Hematopoietic multipotent progenitor cell treated with erythropoietin and hydrocortisone succinate and interleukin-3 and kit ligand, for 4 days (in vitro differentiated cells): ENCODE results near the gene CCDC50.
A peak's percentile ranks its signal among the peaks of the same experiment; 100 is the strongest.

ENCODE experiments used
- DNase-seq: peaks from one replicate; pipeline ENCODE4 v3.0.0-alpha.2; 2015

The CCDC50 gene

DNA sequence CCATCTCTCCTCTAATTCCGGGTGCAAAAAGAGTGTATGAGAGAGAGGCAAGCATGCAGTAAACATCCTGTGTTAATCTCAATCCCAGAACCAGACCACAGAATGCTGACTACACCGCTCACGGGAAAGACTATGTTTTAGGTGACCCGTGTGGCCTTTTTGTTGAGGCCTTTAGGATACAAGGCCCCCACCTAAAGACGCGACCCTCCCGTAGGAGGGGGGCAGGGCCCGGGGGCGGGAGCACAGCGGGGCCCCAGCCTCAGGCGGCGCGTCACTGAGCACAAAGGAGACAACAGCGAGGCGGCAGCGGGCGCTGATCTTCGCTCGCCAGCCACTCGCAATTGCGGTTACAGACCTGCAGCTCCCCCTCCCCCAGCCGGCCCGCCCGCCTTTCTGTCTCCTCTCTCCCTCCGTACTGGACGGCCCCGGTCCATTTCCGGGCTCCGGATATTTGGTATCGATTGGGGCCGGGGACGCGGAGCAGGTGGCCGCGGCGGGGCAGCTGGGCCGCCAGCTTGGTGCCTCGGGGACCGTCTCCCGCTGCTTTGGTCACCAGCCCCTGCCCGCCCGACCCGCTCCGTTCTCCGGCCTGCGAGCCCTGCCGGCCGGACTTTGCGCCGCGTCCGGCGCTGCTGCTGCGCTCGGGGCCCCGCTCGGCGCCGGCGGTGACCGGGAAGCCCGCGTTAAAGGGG is at the start of gene CCDC50:
Gene CCDC50, plus strand, starts transcription at position 433 of the 692 bp plus-strand sequence. CDS start 281 bp downstream, outside the sequence.
- peak; percentile 90 for DNase-seq

GRCh38 chr3:191280111-191280510 is 49.1 kb upstream of the CCDC50 start:
- DNase-seq: no peak

GRCh38 chr3:191280882-191281281 is 48.3 kb upstream of the CCDC50 start:
- no peak for DNase-seq

GRCh38 chr3:191282251-191283185 is 46.7 kb upstream of the CCDC50 start:
- DNase-seq: no peak

- DNase-seq: no peak
Observed at GRCh38 chr3:191283400-191283799, 45.8 kb upstream of the CCDC50 start.

DNA sequence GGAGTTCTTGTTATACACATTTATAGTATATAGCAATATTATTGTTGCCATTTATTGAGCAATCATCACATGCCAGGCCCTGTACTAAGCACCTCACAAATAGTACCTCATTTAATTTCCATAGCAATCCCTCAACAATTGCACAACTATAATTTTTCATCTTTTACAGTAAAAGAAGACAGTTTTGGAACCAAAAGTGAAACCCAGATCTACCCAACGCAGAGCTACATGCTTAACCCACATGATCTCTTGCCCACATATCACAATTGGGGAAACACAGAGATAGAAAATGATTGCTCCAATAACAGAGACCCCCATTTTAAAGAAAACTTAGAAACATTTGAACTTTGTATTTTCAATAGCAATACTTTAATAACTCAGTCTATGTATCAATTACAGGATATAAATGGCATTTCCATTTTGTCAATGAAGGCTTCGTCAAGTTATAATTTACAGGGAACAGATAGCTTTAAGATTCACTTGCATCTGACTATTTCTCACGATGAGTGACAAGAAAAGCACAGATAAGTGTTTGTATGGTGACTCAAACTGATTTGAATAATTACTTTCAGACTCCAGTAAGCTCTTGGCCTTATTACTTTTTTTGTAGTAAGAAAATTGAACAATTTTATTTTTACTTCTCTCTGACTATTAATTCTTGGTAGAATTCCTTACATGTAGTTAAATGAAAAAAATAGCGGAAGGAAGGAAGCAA is 38.7 kb upstream of the CCDC50 start:
- DNase-seq: no peak

- no peak for DNase-seq
Observed at GRCh38 chr3:191292243-191293015, 36.8 kb upstream of the CCDC50 start.

- DNase-seq: no peak
Observed at GRCh38 chr3:191294291-191294690, 34.9 kb upstream of the CCDC50 start.

GRCh38 chr3:191296041-191296541 is 33.1 kb upstream of the CCDC50 start:
- peak; percentile 24 for DNase-seq

DNA sequence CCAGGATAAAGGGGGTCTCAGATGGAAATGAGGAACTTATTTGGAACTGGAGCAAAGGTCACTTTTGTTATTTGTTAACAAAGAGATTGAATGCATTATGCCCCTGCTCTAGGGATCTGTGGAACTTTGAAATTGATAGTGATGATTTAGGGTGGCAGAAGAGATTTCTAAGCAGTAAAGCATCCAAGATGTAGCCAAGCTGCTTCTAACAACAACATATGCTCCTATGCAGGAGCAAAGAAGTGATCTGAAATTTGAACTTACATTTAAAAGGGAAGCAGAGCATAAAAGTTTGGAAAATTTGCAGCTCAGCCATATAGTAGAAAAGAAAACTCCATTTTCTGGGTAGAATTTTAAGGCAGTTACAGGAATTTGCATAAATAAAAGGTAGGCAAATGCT is 30.3 kb upstream of the CCDC50 start:
- DNase-seq: no peak

- no peak for DNase-seq
Observed at GRCh38 chr3:191300422-191300821, 28.8 kb upstream of the CCDC50 start.

DNA sequence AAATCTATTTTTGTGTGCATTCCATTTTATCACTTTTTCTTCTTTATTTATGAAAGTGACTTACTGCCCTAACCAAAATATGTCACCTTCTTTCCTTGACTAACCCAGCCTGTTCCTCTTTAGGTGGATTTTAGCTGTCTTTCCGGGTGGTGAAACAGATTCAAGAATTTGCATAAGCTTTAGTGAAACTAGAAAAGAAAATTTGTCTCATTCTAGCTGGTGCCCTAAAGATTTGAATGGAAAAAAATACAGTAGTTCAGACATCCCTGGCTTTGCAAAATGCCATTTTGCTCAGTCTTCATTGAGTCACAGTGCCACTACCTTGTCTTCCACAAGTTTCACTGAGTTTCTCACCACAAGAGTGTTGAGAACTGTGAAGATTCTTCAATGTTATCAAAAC is 28.2 kb upstream of the CCDC50 start:
- no peak for DNase-seq

GRCh38 chr3:191301782-191302411 is 27.3 kb upstream of the CCDC50 start:
- DNase-seq: no peak

DNA sequence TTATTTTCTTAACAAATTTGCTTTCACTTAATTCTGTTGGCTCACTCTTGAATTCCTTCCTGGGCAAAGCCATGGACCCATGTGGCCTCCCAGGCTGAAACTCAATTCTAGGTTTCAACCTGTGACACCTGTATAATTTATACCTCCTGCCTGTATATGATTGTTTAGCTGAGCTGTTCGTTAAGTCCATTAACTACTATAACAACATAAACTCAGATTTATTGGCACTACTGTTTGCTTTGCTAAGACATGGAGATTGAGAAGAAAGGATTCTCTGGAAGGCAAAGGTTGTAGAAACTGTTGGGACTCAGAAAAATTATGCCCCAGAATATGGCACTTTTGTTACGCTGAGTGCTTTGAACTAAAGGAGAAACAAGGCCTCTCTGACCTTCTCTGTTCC is 26.7 kb upstream of the CCDC50 start:
- no peak for DNase-seq

GRCh38 chr3:191303596-191303995 is 25.6 kb upstream of the CCDC50 start:
- peak; percentile 15 for DNase-seq

GRCh38 chr3:191306428-191306827 is 22.8 kb upstream of the CCDC50 start:
- DNase-seq: no peak

GRCh38 chr3:191307341-191307740 is 21.9 kb upstream of the CCDC50 start:
- DNase-seq: no peak

DNA sequence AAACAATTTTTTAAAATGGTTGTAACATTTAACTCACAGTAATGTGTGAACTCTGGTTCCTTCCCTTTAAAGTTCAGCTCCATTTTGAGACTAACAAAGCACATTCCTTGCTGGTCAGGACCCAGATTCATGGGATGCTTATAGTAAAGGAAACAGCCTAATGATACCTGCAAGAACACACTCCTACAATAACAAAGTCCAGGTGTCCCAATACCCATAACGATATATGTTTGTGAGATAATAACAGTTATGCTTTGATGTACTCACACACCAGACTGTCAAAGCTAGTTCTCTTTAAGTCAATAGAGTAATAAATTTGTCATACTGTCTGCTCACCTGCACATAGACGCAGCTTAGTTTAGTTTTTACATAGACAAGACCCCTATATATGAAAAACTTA is 15.9 kb upstream of the CCDC50 start:
- no peak for DNase-seq

DNA sequence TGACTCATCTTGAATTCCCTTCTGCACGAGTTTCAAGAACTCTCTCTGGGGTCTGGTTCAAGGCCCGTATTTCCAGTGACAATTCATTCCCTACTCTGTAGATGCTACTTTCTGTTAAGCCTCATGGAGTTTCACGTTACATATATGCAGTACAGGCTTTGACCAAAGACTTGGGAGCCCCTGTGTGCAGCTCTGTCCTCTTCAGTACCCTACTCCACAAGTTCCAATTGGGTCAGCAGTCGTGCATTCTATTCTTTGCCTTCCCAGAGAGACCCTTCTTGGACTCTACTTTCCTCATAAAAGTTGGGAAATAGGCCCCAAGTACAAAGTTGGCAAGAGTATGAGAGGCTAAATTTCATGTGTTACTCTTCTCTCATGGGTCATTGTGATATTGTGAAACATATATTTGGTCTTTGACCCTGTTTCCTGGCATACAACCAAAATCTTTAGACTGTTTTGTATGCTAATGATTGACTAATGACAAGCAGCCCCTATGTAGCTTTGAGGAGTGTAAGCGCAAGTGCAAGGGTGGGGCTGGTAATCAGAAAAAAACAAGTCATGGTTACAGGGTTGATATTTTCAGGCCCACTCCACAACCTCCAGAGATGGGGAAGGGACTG is 15.0 kb upstream of the CCDC50 start:
- DNase-seq: no peak

GRCh38 chr3:191316876-191317603 is 12.2 kb upstream of the CCDC50 start:
- no peak for DNase-seq

GRCh38 chr3:191320316-191320715 is 8.9 kb upstream of the CCDC50 start:
- no peak for DNase-seq
